ENCODE results near the gene FOXP1.

The FOXP1 gene

DNA sequence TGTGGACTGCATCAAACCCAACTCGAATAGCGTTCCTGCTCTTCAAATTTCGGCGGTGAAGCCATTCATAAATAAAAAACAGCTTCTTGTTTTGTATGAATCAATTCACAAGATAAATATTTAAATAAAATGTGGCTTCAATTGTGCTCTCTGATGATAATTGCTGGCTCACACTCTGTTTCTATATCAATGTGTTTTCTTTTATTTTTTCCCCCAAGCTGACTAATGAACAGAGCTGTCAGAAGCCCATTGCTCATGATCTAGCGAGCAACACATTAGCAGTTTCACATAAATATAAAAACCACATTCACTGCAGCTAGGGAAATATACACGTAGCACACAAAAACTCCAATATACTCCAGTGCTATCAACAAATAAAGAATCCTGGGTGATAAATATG lies 45.0 kb upstream of the FOXP1 start:
- TF ChIP-seq, protein P1, sequence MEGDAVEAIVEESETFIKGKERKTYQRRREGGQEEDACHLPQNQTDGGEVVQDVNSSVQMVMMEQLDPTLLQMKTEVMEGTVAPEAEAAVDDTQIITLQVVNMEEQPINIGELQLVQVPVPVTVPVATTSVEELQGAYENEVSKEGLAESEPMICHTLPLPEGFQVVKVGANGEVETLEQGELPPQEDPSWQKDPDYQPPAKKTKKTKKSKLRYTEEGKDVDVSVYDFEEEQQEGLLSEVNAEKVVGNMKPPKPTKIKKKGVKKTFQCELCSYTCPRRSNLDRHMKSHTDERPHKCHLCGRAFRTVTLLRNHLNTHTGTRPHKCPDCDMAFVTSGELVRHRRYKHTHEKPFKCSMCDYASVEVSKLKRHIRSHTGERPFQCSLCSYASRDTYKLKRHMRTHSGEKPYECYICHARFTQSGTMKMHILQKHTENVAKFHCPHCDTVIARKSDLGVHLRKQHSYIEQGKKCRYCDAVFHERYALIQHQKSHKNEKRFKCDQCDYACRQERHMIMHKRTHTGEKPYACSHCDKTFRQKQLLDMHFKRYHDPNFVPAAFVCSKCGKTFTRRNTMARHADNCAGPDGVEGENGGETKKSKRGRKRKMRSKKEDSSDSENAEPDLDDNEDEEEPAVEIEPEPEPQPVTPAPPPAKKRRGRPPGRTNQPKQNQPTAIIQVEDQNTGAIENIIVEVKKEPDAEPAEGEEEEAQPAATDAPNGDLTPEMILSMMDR (IDR thresholded peaks at IDR 0.05; ENCODE audit: low read depth, low read length, poor library complexity, severe bottlenecking) = no peak
- TF ChIP-seq EZH2phosphoT487 (IDR thresholded peaks at IDR 0.05; ENCODE audit: borderline replicate concordance, low read length) = no peak
- H3K27me3 ChIP-seq (ENCODE audit: control insufficient read depth, low read length) = no peaks in the 10 kb centered on the region
- H4K20me1 ChIP-seq (ENCODE audit: control insufficient read depth, insufficient read depth, low read depth, low read length) = no peaks in the 10 kb centered on the region
- H3K4me1 ChIP-seq (ENCODE audit: control insufficient read depth, low read length) = 0 out of 2 replicates have a peak, but pooled peaks cover 5% of the 10 kb centered on the region
- H3K4me3 ChIP-seq (ENCODE audit: low read length) = no peak overlapping the region
- no peaks in the 10 kb centered on the region for H3K79me2 ChIP-seq (ENCODE audit: control insufficient read depth, low read length)
- no peaks in the 10 kb centered on the region for H3K36me3 ChIP-seq (ENCODE audit: control insufficient read depth, low read length)
- H3K27ac ChIP-seq (ENCODE audit: low read depth, low read length) = no peak overlapping the region
- H3F3A ChIP-seq (ENCODE audit: control insufficient read depth, insufficient read depth) = no peaks in the 10 kb centered on the region
- no peaks in the 10 kb centered on the region; the same call in 1 of the 2 replicates for H3K9me3 ChIP-seq (ENCODE audit: control insufficient read depth, insufficient read depth, low read length)
- no peak overlapping the region for H3K4me2 ChIP-seq (ENCODE audit: low read length)
- H3K9me2 ChIP-seq (replicated peaks; ENCODE audit: control insufficient read depth, low read length) = no peaks in the 10 kb centered on the region

DNA sequence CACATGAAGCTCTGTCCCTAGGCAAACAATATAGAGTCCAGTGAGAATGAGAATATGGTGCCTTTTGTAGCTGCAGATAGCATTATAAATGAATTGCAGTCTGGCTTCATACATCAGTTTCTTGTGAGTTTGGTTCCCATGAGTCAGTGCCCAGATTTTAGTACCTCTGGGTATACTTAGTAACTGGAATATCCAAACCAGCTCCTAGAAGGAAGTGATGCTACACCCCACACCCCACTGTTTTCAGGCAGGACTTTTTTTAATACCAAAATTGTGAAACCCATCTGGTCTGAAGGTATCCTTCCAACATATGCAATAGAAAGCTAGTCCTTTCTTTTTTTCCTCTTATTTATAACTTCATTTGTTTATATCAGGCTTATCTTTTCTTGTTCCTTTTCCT lies 42.1 kb upstream of the FOXP1 start:
- TF ChIP-seq EZH2phosphoT487 (IDR thresholded peaks at IDR 0.05; ENCODE audit: borderline replicate concordance, low read length) = no peak
- TF ChIP-seq, protein P1 (IDR thresholded peaks at IDR 0.05; ENCODE audit: low read depth, low read length, poor library complexity, severe bottlenecking) = no peak
- H3K36me3 ChIP-seq (ENCODE audit: control insufficient read depth, low read length) = no peaks in the 10 kb centered on the region
- no peaks in the 10 kb centered on the region for H3K9me3 ChIP-seq (ENCODE audit: control insufficient read depth, insufficient read depth, low read length)
- no peak overlapping the region for H3K4me2 ChIP-seq (ENCODE audit: low read length)
- H4K20me1 ChIP-seq (ENCODE audit: control insufficient read depth, insufficient read depth, low read depth, low read length) = no peaks in the 10 kb centered on the region
- H3K27ac ChIP-seq (ENCODE audit: low read depth, low read length) = no peak overlapping the region
- H3K4me1 ChIP-seq (ENCODE audit: control insufficient read depth, low read length) = 0 out of 2 replicates have a peak, but pooled peaks cover 5% of the 10 kb centered on the region
- no peak overlapping the region for H3K4me3 ChIP-seq (ENCODE audit: low read length)
- H3K79me2 ChIP-seq (ENCODE audit: control insufficient read depth, low read length) = no peaks in the 10 kb centered on the region
- H3K27me3 ChIP-seq (ENCODE audit: control insufficient read depth, low read length) = peaks cover 10% of the 10 kb centered on the region
- no peaks in the 10 kb centered on the region for H3K9me2 ChIP-seq (replicated peaks; ENCODE audit: control insufficient read depth, low read length)
- no peaks in the 10 kb centered on the region for H3F3A ChIP-seq (ENCODE audit: control insufficient read depth, insufficient read depth)

DNA sequence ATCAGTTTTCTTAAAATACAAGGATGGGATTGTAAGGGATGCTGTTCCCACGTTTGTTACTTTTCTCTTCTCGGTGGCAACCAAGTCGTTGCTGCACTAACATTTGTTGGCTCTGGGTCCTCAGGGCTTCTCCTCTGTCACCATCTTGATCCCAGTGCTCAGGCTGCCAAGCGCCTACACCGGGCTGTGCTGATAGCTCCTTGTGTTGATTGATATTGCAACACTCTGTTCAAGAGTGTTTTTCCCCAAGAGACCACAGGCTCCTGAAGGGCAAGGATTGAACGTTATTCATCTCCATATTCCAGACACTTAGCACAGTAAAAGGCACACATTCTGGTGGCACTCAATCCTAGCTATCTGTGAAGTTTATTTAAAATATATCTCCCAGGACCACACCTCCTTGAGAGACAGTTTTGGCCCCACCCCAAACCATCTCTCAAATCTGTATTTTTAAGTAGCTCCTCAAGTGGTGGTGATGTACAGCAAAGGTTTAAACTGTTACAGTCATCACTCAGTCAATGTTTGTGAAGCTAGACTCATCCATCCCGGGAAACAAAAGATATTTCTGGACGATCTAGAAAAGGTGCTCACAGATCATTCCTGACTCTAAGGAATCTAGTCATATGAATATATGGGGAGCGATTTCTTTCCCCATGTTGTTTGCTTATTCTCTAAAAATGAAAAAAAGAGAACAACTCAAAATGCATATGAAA lies 38.5 kb upstream of the FOXP1 start:
- TF ChIP-seq EZH2phosphoT487 (IDR thresholded peaks at IDR 0.05; ENCODE audit: borderline replicate concordance, low read length) = no peak
- TF ChIP-seq, protein P1 (IDR thresholded peaks at IDR 0.05; ENCODE audit: low read depth, low read length, poor library complexity, severe bottlenecking) = no peak
- Histone ChIP-seq H3F3A (ENCODE audit: control insufficient read depth, insufficient read depth) (no peaks in the 10 kb centered on the region), H3K27ac (ENCODE audit: low read depth, low read length) (no peak overlapping the region), H3K4me1 (ENCODE audit: control insufficient read depth, low read length) (no peaks in the 10 kb centered on the region), H3K9me2 (replicated peaks; ENCODE audit: control insufficient read depth, low read length) (no peaks in the 10 kb centered on the region), H4K20me1 (ENCODE audit: control insufficient read depth, insufficient read depth, low read depth, low read length) (no peaks in the 10 kb centered on the region), H3K27me3 (ENCODE audit: control insufficient read depth, low read length) (peaks cover 11% of the 10 kb centered on the region), H3K9me3 (ENCODE audit: control insufficient read depth, insufficient read depth, low read length) (no peaks in the 10 kb centered on the region), H3K4me3 (ENCODE audit: low read length) (no peak overlapping the region), H3K4me2 (ENCODE audit: low read length) (no peak overlapping the region), H3K36me3 (ENCODE audit: control insufficient read depth, low read length) (no peaks in the 10 kb centered on the region), H3K79me2 (ENCODE audit: control insufficient read depth, low read length) (no peaks in the 10 kb centered on the region)
